ENCODE measurements around the gene CKMT2. TPM values are rescaled to one million over a fixed set of nuclear protein-coding genes. Genes with fewer than 3 reads are reported as not detected.
A peak's percentile ranks its signal among the peaks of the same experiment; 100 is the strongest.

The CKMT2 gene
- total and polyA plus RNA-seq, 2 experiments from 2014 or later, result 2.9 to 8.2 TPM

- no peak overlapping the region for H3K27ac Mint-ChIP-seq
- peaks cover 4% of the 10 kb centered on the region for H4K20me1 ChIP-seq (replicated peaks; ENCODE audit: insufficient read depth)
- no peaks in the 10 kb centered on the region for H3K36me3 Mint-ChIP-seq (ENCODE audit: low read depth)
- H3K9me2 ChIP-seq (ENCODE audit: insufficient read depth), result no peaks in the 10 kb centered on the region
- peaks cover 2% of the 10 kb centered on the region for H3K27me3 Mint-ChIP-seq (ENCODE audit: insufficient read depth, low read depth, poor library complexity)
- ATAC-seq (peak; percentile 67; the same call in 2 of the 3 replicates), DNase-seq (ENCODE audit: low spot score) (no peak)
- TF ChIP-seq EZH2phosphoT487 (IDR thresholded peaks at IDR 0.05; ENCODE audit: unreplicated experiment) (no peak), EZH2 (IDR thresholded peaks at IDR 0.05; ENCODE audit: low read depth, unreplicated experiment) (no peak), POLR2AphosphoS5 (IDR thresholded peaks at IDR 0.05; ENCODE audit: low read depth) (no peak)
- TF ChIP-seq, protein P1, sequence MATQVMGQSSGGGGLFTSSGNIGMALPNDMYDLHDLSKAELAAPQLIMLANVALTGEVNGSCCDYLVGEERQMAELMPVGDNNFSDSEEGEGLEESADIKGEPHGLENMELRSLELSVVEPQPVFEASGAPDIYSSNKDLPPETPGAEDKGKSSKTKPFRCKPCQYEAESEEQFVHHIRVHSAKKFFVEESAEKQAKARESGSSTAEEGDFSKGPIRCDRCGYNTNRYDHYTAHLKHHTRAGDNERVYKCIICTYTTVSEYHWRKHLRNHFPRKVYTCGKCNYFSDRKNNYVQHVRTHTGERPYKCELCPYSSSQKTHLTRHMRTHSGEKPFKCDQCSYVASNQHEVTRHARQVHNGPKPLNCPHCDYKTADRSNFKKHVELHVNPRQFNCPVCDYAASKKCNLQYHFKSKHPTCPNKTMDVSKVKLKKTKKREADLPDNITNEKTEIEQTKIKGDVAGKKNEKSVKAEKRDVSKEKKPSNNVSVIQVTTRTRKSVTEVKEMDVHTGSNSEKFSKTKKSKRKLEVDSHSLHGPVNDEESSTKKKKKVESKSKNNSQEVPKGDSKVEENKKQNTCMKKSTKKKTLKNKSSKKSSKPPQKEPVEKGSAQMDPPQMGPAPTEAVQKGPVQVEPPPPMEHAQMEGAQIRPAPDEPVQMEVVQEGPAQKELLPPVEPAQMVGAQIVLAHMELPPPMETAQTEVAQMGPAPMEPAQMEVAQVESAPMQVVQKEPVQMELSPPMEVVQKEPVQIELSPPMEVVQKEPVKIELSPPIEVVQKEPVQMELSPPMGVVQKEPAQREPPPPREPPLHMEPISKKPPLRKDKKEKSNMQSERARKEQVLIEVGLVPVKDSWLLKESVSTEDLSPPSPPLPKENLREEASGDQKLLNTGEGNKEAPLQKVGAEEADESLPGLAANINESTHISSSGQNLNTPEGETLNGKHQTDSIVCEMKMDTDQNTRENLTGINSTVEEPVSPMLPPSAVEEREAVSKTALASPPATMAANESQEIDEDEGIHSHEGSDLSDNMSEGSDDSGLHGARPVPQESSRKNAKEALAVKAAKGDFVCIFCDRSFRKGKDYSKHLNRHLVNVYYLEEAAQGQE (IDR thresholded peaks at IDR 0.05; ENCODE audit: unreplicated experiment), result no peak
- H3K36me3 ChIP-seq (ENCODE audit: insufficient read depth), result no peaks in the 10 kb centered on the region
- no peak overlapping the region for H3K4me3 ChIP-seq
- no peak overlapping the region for H3K4me3 Mint-ChIP-seq
- no peaks in the 10 kb centered on the region for H3K4me1 ChIP-seq (ENCODE audit: insufficient read depth)
- H3K27ac ChIP-seq (ENCODE audit: low read depth), result peak overlapping the region; percentile 59; the same call in 1 of the 2 replicates
- no peaks in the 10 kb centered on the region for H3K4me1 Mint-ChIP-seq
- no peaks in the 10 kb centered on the region for H3K79me2 ChIP-seq (replicated peaks; ENCODE audit: insufficient read depth)
- no peaks in the 10 kb centered on the region for H3F3A ChIP-seq (replicated peaks; ENCODE audit: low read depth)
- H3K9me3 Mint-ChIP-seq, result no peaks in the 10 kb centered on the region
- no peaks in the 10 kb centered on the region for H3K27me3 ChIP-seq (ENCODE audit: insufficient read depth)
- no peak overlapping the region for H2AFZ ChIP-seq
- no peak overlapping the region for H3K4me2 ChIP-seq
These were observed 20.1 kb upstream of the CKMT2 start for GRCh38 chr5:81213070-81213469.

DNA sequence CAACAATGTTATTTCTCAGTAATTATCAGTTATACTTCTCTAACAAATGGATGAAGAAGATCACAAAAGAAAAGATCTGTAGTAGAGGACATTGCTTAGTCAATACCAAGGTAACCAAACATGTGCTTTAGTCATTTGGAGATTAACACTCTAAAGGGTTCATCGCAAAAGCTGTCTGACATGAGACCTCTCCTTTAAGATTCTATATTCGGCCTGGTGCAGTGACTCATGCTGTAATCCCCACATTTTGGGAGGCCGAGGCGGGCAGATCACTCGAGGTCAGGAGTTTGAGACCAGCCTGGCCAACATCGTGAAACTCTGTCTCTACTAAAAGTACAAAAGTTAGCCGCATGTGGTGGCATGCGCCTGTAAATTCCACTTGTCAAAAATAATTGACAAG, 18.3 kb upstream of the CKMT2 start:
- Histone ChIP-seq H4K20me1 (replicated peaks; ENCODE audit: insufficient read depth) (peaks cover 4% of the 10 kb centered on the region), H3F3A (replicated peaks; ENCODE audit: low read depth) (no peaks in the 10 kb centered on the region), H3K4me3 (no peak overlapping the region), H2AFZ (no peak overlapping the region), H3K79me2 (replicated peaks; ENCODE audit: insufficient read depth) (no peaks in the 10 kb centered on the region), H3K27me3 (ENCODE audit: insufficient read depth) (no peaks in the 10 kb centered on the region), H3K27ac (ENCODE audit: low read depth) (no peak overlapping the region), H3K9me2 (ENCODE audit: insufficient read depth) (no peaks in the 10 kb centered on the region), H3K36me3 (ENCODE audit: insufficient read depth) (no peaks in the 10 kb centered on the region), H3K4me2 (no peak overlapping the region), H3K4me1 (ENCODE audit: insufficient read depth) (no peaks in the 10 kb centered on the region)
- Mint-ChIP-seq H3K27me3 (ENCODE audit: insufficient read depth, low read depth, poor library complexity) (peaks cover 2% of the 10 kb centered on the region), H3K4me1 (no peaks in the 10 kb centered on the region; the same call in 2 of the 3 replicates), H3K27ac (no peak overlapping the region), H3K9me3 (no peaks in the 10 kb centered on the region), H3K36me3 (ENCODE audit: low read depth) (no peaks in the 10 kb centered on the region), H3K4me3 (no peak overlapping the region)
- no peak for ATAC-seq
- no peak for DNase-seq (ENCODE audit: low spot score)
- TF ChIP-seq EZH2phosphoT487 (IDR thresholded peaks at IDR 0.05; ENCODE audit: unreplicated experiment) (no peak), JUNB (IDR thresholded peaks at IDR 0.05; ENCODE audit: unreplicated experiment) (no peak), CREB1 (CRISPR knock-in tag; IDR thresholded peaks at IDR 0.05; ENCODE audit: low read depth) (no peak), NANOG (IDR thresholded peaks at IDR 0.05; ENCODE audit: borderline replicate concordance) (no peak), ZNF114 (CRISPR knock-in tag; IDR thresholded peaks at IDR 0.05) (no peak), POLR2AphosphoS5 (IDR thresholded peaks at IDR 0.05; ENCODE audit: low read depth) (no peak), ZNF331 (CRISPR knock-in tag; IDR thresholded peaks at IDR 0.05; ENCODE audit: low read depth) (no peak), STAT1 (IDR thresholded peaks at IDR 0.05; ENCODE audit: unreplicated experiment) (no peak), CTCF (conservative IDR thresholded peaks at IDR 0.05; ENCODE audit: low read depth in 2 of 2) (no peak), EZH2 (IDR thresholded peaks at IDR 0.05; ENCODE audit: low read depth, unreplicated experiment) (no peak), ETS1 (IDR thresholded peaks at IDR 0.05) (no peak)
- TF ChIP-seq, protein P1 (IDR thresholded peaks at IDR 0.05; ENCODE audit: unreplicated experiment), result no peak

All from GM23338 (cell line).